Neural progenitor cell (in vitro differentiated cells): ENCODE data around the gene ACTRT2. TPM values are rescaled to one million over a fixed set of nuclear protein-coding genes. Genes with fewer than 3 reads are reported as not detected.

ENCODE experiments used
- DNase-seq: peaks from one replicate; pipeline ENCODE4 v3.0.0-alpha.2; 2016; ENCODE audit warnings: low spot score
- H2AFZ ChIP-seq: fragments of 200-600 bp; sonication (generic); replicated peaks from 2 replicates; pipeline ENCODE4 v1.6.1; 2016; ENCODE audit warnings: antibody characterized with exemption
- H3F3A ChIP-seq: fragments of 200-600 bp; sonication (generic); 2 replicates; pipeline ENCODE4 v1.6.1; 2016; ENCODE audit warnings: antibody characterized with exemption, low read depth
- H3K27ac ChIP-seq: fragments of 200-600 bp; sonication (generic); 2 replicates; pipeline ENCODE4 v1.5.1; 2016; ENCODE audit warnings: mild to moderate bottlenecking
- H3K27me3 ChIP-seq: fragments of 200-600 bp; sonication (generic); 2 replicates; pipeline ENCODE4 v1.6.1; 2016; ENCODE audit warnings: mild to moderate bottlenecking, moderate library complexity
- H3K36me3 ChIP-seq: fragments of 200-600 bp; sonication (generic); 2 replicates; pipeline ENCODE4 v1.5.1; 2016
- H3K4me1 ChIP-seq: fragments of 200-600 bp; sonication (generic); 2 replicates; pipeline ENCODE4 v1.6.1; 2016; ENCODE audit warnings: mixed run types
- H3K4me2 ChIP-seq: fragments of 200-600 bp; sonication (generic); 2 replicates; pipeline ENCODE4 v1.6.1; 2016
- H3K4me3 ChIP-seq: fragments of 200-600 bp; sonication (generic); 2 replicates; pipeline ENCODE4 v1.5.1; 2016
- H3K79me2 ChIP-seq: fragments of 200-600 bp; sonication (generic); 2 replicates; pipeline ENCODE4 v1.6.1; 2016; ENCODE audit warnings: low read depth
- H3K9ac ChIP-seq: fragments of 200-600 bp; sonication (generic); 2 replicates; pipeline ENCODE4 v1.6.1; 2016
- H3K9me3 ChIP-seq: fragments of 200-600 bp; sonication (generic); 2 replicates; pipeline ENCODE4 v1.5.1; 2016; ENCODE audit warnings: low read depth
- H4K20me1 ChIP-seq: fragments of 200-600 bp; sonication (generic); 2 replicates; pipeline ENCODE4 v1.6.1; 2016; ENCODE audit warnings: low read depth
- H3K27ac Mint-ChIP-seq: 3 replicates; pipeline ENCODE4 v1.8.0; 2021; ENCODE audit warnings: mixed read lengths
- H3K27me3 Mint-ChIP-seq: 2 replicates; pipeline ENCODE4 v1.8.0; 2022; ENCODE audit warnings: low read depth, mild to moderate bottlenecking, inconsistent platforms, moderate library complexity, mixed read lengths; ENCODE audit not compliant: insufficient read depth
- H3K36me3 Mint-ChIP-seq: 3 replicates; pipeline ENCODE4 v1.8.0; 2021; ENCODE audit warnings: mixed read lengths
- H3K4me1 Mint-ChIP-seq: 3 replicates; pipeline ENCODE4 v1.8.0; 2021; ENCODE audit warnings: mixed read lengths
- H3K4me3 Mint-ChIP-seq: 3 replicates; pipeline ENCODE4 v1.8.0; 2021; ENCODE audit warnings: mild to moderate bottlenecking, moderate library complexity, mixed read lengths
- H3K9me3 Mint-ChIP-seq: 3 replicates; pipeline ENCODE4 v1.8.0; 2020; ENCODE audit warnings: mixed read lengths
- EZH2 ChIP-seq: fragments of 200-600 bp; sonication (generic); IDR thresholded peaks from 2 replicates; pipeline ENCODE4 v1.6.1; 2017; ENCODE audit warnings: antibody characterized with exemption, mild to moderate bottlenecking, moderate library complexity
- EZH2phosphoT487 ChIP-seq: fragments of 200-600 bp; sonication (generic); IDR thresholded peaks from 2 replicates; pipeline ENCODE4 v1.6.1; 2017; ENCODE audit warnings: antibody characterized with exemption
- total RNA-seq: library from RNA; depleted of rRNA; stranded (reverse); fragments of >200 nt; gene quantifications from 2 replicates; pipeline ENCODE4 v1.2.3, GENCODE V29; 2015; ENCODE audit warnings: low replicate concordance
- TF ChIP-seq, protein P1 (sequence below): fragments of 200-600 bp; sonication (generic); IDR thresholded peaks from 2 replicates; pipeline ENCODE4 v1.5.1; 2017; ENCODE audit warnings: antibody characterized with exemption, mild to moderate bottlenecking

ACTRT2 gene
- total RNA-seq, 1 donor from 2014 or later, result not detected

DNA sequence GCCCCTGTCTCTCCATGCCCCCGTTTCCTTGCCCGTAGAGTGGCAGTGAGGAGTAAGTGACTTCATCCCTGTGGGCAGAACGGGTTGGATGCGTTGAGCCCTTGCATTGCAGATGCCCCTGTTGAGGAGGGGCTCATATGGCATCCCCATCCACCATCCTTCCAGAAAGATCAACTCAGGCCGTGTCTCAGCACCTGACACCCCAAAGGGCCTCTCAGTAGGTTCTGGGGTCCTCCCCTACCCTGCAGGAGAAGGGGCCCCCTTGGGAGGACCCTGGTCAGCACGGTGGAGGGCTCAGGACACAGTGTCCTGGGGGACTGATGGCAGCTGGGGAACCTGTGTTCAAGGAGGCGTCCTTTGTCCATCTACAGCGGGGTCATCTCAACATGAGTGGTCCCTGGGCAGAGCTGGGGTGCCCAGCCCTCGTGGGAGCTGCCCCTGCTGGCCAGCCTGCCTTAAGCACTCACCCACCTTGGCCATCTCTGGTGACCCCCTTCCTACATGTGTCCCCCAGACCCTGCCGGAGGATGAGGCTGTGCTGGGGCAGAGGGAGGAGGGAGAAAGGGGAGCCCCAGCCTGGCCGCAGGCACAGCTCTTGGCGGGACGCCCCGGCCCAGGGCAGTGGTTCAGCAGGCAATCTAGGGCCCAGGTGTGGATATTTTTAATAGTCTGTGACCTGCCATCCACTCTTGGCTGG is 48.2 kb upstream of the ACTRT2 start:
- Mint-ChIP-seq H3K4me1 (peaks cover 8% of the 10 kb centered on the region), H3K27ac (no peak overlapping the region), H3K27me3 (peaks cover 2% of the 10 kb centered on the region), H3K36me3 (no peaks in the 10 kb centered on the region), H3K9me3 (no peaks in the 10 kb centered on the region), H3K4me3 (no peak overlapping the region)
- Histone ChIP-seq H3K4me3 (no peak overlapping the region), H3K4me2 (no peak overlapping the region), H4K20me1 (no peaks in the 10 kb centered on the region), H3K9me3 (no peaks in the 10 kb centered on the region), H3K36me3 (no peaks in the 10 kb centered on the region), H3K9ac (no peak overlapping the region), H3K4me1 (no peaks in the 10 kb centered on the region), H3F3A (no peaks in the 10 kb centered on the region), H3K27ac (no peak overlapping the region), H3K79me2 (no peaks in the 10 kb centered on the region), H3K27me3 (no peaks in the 10 kb centered on the region), H2AFZ (no peak overlapping the region)
- DNase-seq, result no peak
- TF ChIP-seq EZH2 (no peak), EZH2phosphoT487 (no peak)

DNA sequence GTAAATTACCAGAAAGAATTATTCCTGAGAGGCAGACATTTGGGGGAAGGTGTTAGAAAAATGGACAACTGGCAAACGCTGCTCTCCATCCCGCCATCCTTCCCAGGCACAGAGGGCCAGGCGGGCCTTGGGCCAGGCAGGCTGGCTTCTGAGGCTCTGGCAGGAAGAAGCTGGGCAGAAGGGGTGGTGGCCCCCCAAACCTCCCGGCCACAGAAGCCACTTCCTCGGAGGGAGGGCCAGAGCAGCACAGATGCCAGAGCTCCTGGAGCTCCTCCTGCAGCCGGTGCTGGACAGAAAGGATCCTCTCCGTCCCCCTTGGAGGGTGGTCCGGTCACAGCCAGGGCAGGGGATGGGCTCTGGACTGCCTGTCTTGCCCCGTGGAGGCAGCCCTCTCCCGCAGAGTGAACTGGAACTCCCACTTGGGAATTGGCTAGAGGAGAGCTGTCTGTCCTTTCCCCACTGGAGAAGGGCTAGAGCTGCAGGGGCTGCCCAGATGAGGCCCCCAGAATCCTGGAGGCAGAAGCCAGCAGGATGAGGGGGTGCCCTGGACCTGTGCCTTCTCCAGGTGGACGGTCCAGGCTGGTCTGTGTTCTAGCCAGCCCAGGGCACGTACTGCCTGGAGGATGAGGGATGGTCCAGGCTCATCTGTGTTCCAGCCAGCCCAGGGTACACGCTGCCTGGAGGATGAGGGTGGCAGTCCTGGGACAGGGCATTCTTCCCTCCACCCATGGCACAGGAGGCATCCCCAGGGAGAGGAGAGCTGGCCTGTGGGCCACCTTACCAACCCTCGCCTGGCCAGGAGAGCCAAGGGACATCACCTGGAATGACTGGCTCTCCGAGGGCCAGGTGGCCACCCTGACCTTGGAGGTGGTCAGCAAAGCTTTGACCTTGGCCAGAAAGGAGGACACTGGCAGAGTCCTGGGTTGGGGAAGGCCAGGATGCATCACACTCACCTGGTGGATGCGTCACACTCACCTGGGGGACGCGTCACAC is 47.4 kb upstream of the ACTRT2 start:
- no peak for DNase-seq
- H3K27me3 Mint-ChIP-seq, result peaks cover 2% of the 10 kb centered on the region
- peaks cover 1% of the 10 kb centered on the region for H3K4me1 Mint-ChIP-seq
- Histone ChIP-seq H2AFZ (no peak overlapping the region), H3K4me3 (no peak overlapping the region), H3K79me2 (no peaks in the 10 kb centered on the region), H3K27ac (no peak overlapping the region), H3K9ac (no peak overlapping the region), H3K4me2 (no peak overlapping the region), H3K9me3 (no peaks in the 10 kb centered on the region), H3K27me3 (no peaks in the 10 kb centered on the region), H3K36me3 (no peaks in the 10 kb centered on the region), H4K20me1 (no peaks in the 10 kb centered on the region), H3K4me1 (no peaks in the 10 kb centered on the region), H3F3A (no peaks in the 10 kb centered on the region)
- no peaks in the 10 kb centered on the region for H3K36me3 Mint-ChIP-seq
- no peak overlapping the region for H3K4me3 Mint-ChIP-seq
- H3K9me3 Mint-ChIP-seq, result no peaks in the 10 kb centered on the region
- no peak for TF ChIP-seq EZH2
- TF ChIP-seq, protein P1, sequence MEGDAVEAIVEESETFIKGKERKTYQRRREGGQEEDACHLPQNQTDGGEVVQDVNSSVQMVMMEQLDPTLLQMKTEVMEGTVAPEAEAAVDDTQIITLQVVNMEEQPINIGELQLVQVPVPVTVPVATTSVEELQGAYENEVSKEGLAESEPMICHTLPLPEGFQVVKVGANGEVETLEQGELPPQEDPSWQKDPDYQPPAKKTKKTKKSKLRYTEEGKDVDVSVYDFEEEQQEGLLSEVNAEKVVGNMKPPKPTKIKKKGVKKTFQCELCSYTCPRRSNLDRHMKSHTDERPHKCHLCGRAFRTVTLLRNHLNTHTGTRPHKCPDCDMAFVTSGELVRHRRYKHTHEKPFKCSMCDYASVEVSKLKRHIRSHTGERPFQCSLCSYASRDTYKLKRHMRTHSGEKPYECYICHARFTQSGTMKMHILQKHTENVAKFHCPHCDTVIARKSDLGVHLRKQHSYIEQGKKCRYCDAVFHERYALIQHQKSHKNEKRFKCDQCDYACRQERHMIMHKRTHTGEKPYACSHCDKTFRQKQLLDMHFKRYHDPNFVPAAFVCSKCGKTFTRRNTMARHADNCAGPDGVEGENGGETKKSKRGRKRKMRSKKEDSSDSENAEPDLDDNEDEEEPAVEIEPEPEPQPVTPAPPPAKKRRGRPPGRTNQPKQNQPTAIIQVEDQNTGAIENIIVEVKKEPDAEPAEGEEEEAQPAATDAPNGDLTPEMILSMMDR, result no peak
- no peak for TF ChIP-seq EZH2phosphoT487
- H3K27ac Mint-ChIP-seq, result no peak overlapping the region

- Histone ChIP-seq H4K20me1 (no peaks in the 10 kb centered on the region), H3K27me3 (no peaks in the 10 kb centered on the region), H3K4me2 (no peak overlapping the region), H2AFZ (no peak overlapping the region), H3K36me3 (no peaks in the 10 kb centered on the region), H3K9me3 (no peaks in the 10 kb centered on the region), H3K27ac (no peak overlapping the region), H3K9ac (no peak overlapping the region), H3K79me2 (no peaks in the 10 kb centered on the region), H3K4me3 (no peak overlapping the region), H3K4me1 (no peaks in the 10 kb centered on the region), H3F3A (no peaks in the 10 kb centered on the region)
- H3K4me1 Mint-ChIP-seq, result no peaks in the 10 kb centered on the region
- peaks cover under 1% of the 10 kb centered on the region for H3K27me3 Mint-ChIP-seq
- no peak overlapping the region for H3K27ac Mint-ChIP-seq
- no peak for DNase-seq
- H3K36me3 Mint-ChIP-seq, result no peaks in the 10 kb centered on the region
- no peak overlapping the region for H3K4me3 Mint-ChIP-seq
- TF ChIP-seq, protein P1, result no peak
- TF ChIP-seq EZH2 (no peak), EZH2phosphoT487 (no peak)
- no peaks in the 10 kb centered on the region for H3K9me3 Mint-ChIP-seq
Measured at GRCh38 chr1:2974701-2975301, 46.5 kb upstream of the ACTRT2 start.
